Endothelial cell of umbilical vein (primary cell): ENCODE results near the gene FKRP. TPM values are rescaled to one million over a fixed set of nuclear protein-coding genes. Genes with fewer than 3 reads are reported as not detected.

Experiments
- Bru-seq: library from RNA; stranded (reverse); fragments of 400-500 nt; gene quantifications from one replicate; lab custom pipeline; 2021; lab: Mats Ljungman, UMichigan
- BruChase-seq, 2 experiments: library from RNA; stranded (reverse); fragments of 400-500 nt; gene quantifications; one replicate each; lab custom pipeline; 2021; lab: Mats Ljungman, UMichigan
- BruUV-seq: library from RNA; stranded (reverse); fragments of 400-500 nt; replicated peaks from 2 replicates; lab custom pipeline; 2021; lab: Mats Ljungman, UMichigan
- CTCF ChIA-PET: fragments of 300-600, 350-600 bp; sonication (Branson Sonifier 250); formaldehyde crosslinking; loops from one replicate; lab custom pipeline; 2021; ENCODE audit warnings: antibody characterized with exemption, inconsistent platforms; lab: Charles Lee
- POLR2A ChIA-PET: fragments of 300-600, 350-600 bp; sonication (Branson Sonifier 250); formaldehyde crosslinking; loops from one replicate; lab custom pipeline; 2021; ENCODE audit warnings: antibody characterized with exemption, inconsistent platforms; lab: Charles Lee
- DNase-seq: peaks from one replicate; pipeline ENCODE4 v3.0.0-alpha.2; 2011; ENCODE audit warnings: low read depth, low spot score
- FAIRE-seq: peaks from 2 replicates; lab custom pipeline; 2011; peaks lifted over from hg19 to GRCh38; lab: Jason Lieb, UNC
- H2AFZ ChIP-seq: 2 replicates; pipeline ENCODE4 v1.6.0; 2012; ENCODE audit warnings: low read depth, low read length, control low read depth, inconsistent platforms
- H3K27ac ChIP-seq: 2 replicates; pipeline ENCODE4 v1.5.1; 2011; ENCODE audit warnings: low read depth, mild to moderate bottlenecking, control low read depth, low read length, moderate library complexity; ENCODE audit not compliant: insufficient read depth
- H3K27me3 ChIP-seq, 2 experiments: 2 replicates each; pipeline versions ENCODE4 v1.6.0 to v1.6.1; 2011; ENCODE audit warnings: low read length in 2 of 2, mixed read lengths in 1 of 2; ENCODE audit not compliant: control insufficient read depth in 2 of 2, insufficient read depth in 2 of 2
- H3K36me3 ChIP-seq, 2 experiments: 2 replicates in 1 of 2; 3 replicates in 1 of 2; pipeline ENCODE4 v1.5.1; 2011; ENCODE audit warnings: low read length in 2 of 2, mild to moderate bottlenecking in 1 of 2, moderate library complexity in 1 of 2; ENCODE audit not compliant: control insufficient read depth in 2 of 2, insufficient read depth in 2 of 2; ENCODE audit errors: extremely low read depth in 1 of 2
- H3K4me1 ChIP-seq: 3 replicates; pipeline ENCODE4 v1.5.1; 2011; ENCODE audit warnings: mild to moderate bottlenecking, low read length; ENCODE audit not compliant: control insufficient read depth, insufficient read depth; ENCODE audit errors: extremely low read depth
- H3K4me2 ChIP-seq: 2 replicates; pipeline ENCODE4 v1.6.1; 2011; ENCODE audit warnings: low read length, control low read depth, mixed read lengths; ENCODE audit not compliant: insufficient read depth
- H3K4me3 ChIP-seq, 3 experiments: fragments of 200-600 bp in 1 of 3; sonication (generic), shearing (Covaris generic) in 1 of 3; replicated peaks in 1 of 3; 2 replicates each; pipeline ENCODE4 v1.5.1; 2011 to 2016; ENCODE audit warnings: control low read depth in 3 of 3, low read length in 3 of 3, mild to moderate bottlenecking in 2 of 3, inconsistent platforms in 1 of 3, low read depth in 1 of 3, moderate library complexity in 1 of 3; ENCODE audit not compliant: insufficient read depth in 1 of 3
- H3K79me2 ChIP-seq: 2 replicates; pipeline ENCODE4 v1.6.0; 2012; ENCODE audit warnings: low read length, inconsistent platforms; ENCODE audit not compliant: control insufficient read depth, insufficient read depth
- H3K9ac ChIP-seq: replicated peaks from 2 replicates; pipeline ENCODE3; 2011; ENCODE audit warnings: low read length, control low read depth; ENCODE audit not compliant: insufficient read depth; ENCODE audit errors: extremely low read depth
- H3K9me1 ChIP-seq: replicated peaks from 3 replicates; pipeline ENCODE4 v1.6.0; 2011; ENCODE audit warnings: mild to moderate bottlenecking, low read length; ENCODE audit not compliant: control insufficient read depth, insufficient read depth; ENCODE audit errors: extremely low read depth
- H3K9me3 ChIP-seq: replicated peaks from 2 replicates; pipeline ENCODE4 v1.5.1; 2012; ENCODE audit warnings: low read length, inconsistent platforms; ENCODE audit not compliant: control insufficient read depth, insufficient read depth
- H4K20me1 ChIP-seq: replicated peaks from 2 replicates; pipeline ENCODE3; 2011; ENCODE audit warnings: mild to moderate bottlenecking, low read length; ENCODE audit not compliant: control insufficient read depth, insufficient read depth; ENCODE audit errors: extremely low read depth
- FOS ChIP-seq: IDR thresholded peaks from 2 replicates; pipeline ENCODE4 v1.6.1; 2011; ENCODE audit warnings: mild to moderate bottlenecking, low read length, moderate library complexity, borderline replicate concordance; ENCODE audit not compliant: insufficient read depth
- MAX ChIP-seq: IDR thresholded peaks from 2 replicates; pipeline ENCODE4 v1.6.1; 2011; ENCODE audit not compliant: insufficient read depth, insufficient read length
- MYC ChIP-seq: IDR thresholded peaks from one replicate; pipeline ENCODE4 v1.6.1; 2011; ENCODE audit warnings: mild to moderate bottlenecking, low read depth, low read length
- POLR2A ChIP-seq: IDR thresholded peaks from 2 replicates; pipeline ENCODE4 v1.6.1; 2012; ENCODE audit warnings: low read depth, mild to moderate bottlenecking, control low read depth, low read length
- dilution Hi-C: fragments of 300-500 bp; cut with MboI; formaldehyde crosslinking; loops from one replicate; pipeline ENCODE4 v1.15.0; 2019; ENCODE audit warnings: low sequenced_read_pairs; ENCODE audit not compliant: extremely low pct_ligation_motif_present
- intact Hi-C: fragments of 100-400 bp; cut with micrococcal nuclease; formaldehyde crosslinking; loops from one replicate; pipeline ENCODE4 v1.10.0; 2022
- long read RNA-seq: library from polyadenylated mRNA; stranded (forward); transcript quantifications from one replicate; pipeline ENCODE4 v2.0.0, GENCODE V29; 2021
- polyA minus RNA-seq, 3 experiments: library from RNA; depleted of rRNA, polyadenylated mRNA; stranded (reverse); fragments of >200 nt; gene quantifications; 1 replicate in 1 of 3; 2 replicates in 2 of 3; pipeline ENCODE4 v1.2.3, GENCODE V29; 2011
- polyA plus RNA-seq, 4 experiments: library from polyadenylated mRNA; depleted of rRNA in 3 of 4; stranded (reverse) in 3 of 4; unstranded in 1 of 4; fragments of >200 nt; gene quantifications; 2 replicates each; pipeline versions ENCODE4 v1.2.1 to v1.2.3, GENCODE V29; 2011 to 2012; ENCODE audit warnings: missing spikeins in 1 of 4
- total RNA-seq: library from RNA; stranded (reverse); gene quantifications from 2 replicates; pipeline ENCODE4 v1.2.3, GENCODE V29; 2021

Gene FKRP
- total RNA-seq (28.6 and 32.8 TPM in 2 replicates), polyA plus RNA-seq (31.5 and 33.5 TPM in 2 replicates), polyA minus RNA-seq (15.9 and 23.2 TPM in 2 replicates), Bru-seq, nascent RNA (percentile 61 among the genes with signal in this experiment), BruChase-seq, experiment 1, labeled RNA remaining after a 6-hour chase (percentile 76 among the genes with signal in this experiment), BruChase-seq, experiment 2, labeled RNA remaining after a 2-hour chase (percentile 67 among the genes with signal in this experiment)
- 14.6 and 23.7 TPM in 2 replicates for polyA plus RNA-seq (2011; cell fraction: cytosol; rRNA removed)
- polyA plus RNA-seq (2011; cell fraction: nucleus; rRNA removed): 49.9 and 63.7 TPM in 2 replicates
- 23.5 and 24.5 TPM in 2 replicates for polyA plus RNA-seq (2012)
- 3.3 TPM for polyA minus RNA-seq (2011; cell fraction: cytosol; rRNA and poly(A)+ RNA removed)
- polyA minus RNA-seq (2011; cell fraction: nucleus; rRNA and poly(A)+ RNA removed): 14.5 and 18.0 TPM in 2 replicates
- long read RNA-seq, transcript FKRP-201 (4 exons, 3,332 nt): major isoform, 7 of 27 reads
- long read RNA-seq, partial matches to known transcripts: 3 of 27 reads
- long read RNA-seq, other reads (novel, unspliced or antisense): 8 of 27 reads

GRCh38 chr19:46745521-46746280, at the start of gene FKRP:
TSS of gene FKRP (plus strand) at chr19:46746057. CDS start at chr19:46755451, 9,394 bp downstream.
- CTCF ChIA-PET: interaction anchor here (0.6 to 2.5 kb wide), 4 partner anchors 10 to 1982 kb away, joined by 3 to 7 read pairs (median 4); no protein-coding TSS in a partner anchor
- H3K36me3 ChIP-seq: peaks cover 0 to 5% of the 10 kb centered on the region in 2 experiments
- intact Hi-C loops: no loop called here

More at GRCh38 chr19:46745521-46746280, at the start of gene FKRP:
- dilution Hi-C loops: no loop called here
- no peaks in the 10 kb centered on the region for H3K27me3 ChIP-seq
- H3K9ac ChIP-seq: peak within 1 kb of the TSS; percentile 82
- H3K27ac ChIP-seq: peak within 1 kb of the TSS; percentile 54
- DNase-seq: no peak
- H3K9me1 ChIP-seq: no peaks in the 10 kb centered on the region
- peak within 1 kb of the TSS; percentile 73 for H2AFZ ChIP-seq
- H3K4me1 ChIP-seq: peaks cover 13% of the 10 kb centered on the region
- H3K4me2 ChIP-seq: peak within 1 kb of the TSS; percentile 87
- peaks cover 57% of the 10 kb centered on the region for H3K79me2 ChIP-seq
- no peak for FAIRE-seq
- no peaks in the 10 kb centered on the region for H3K9me3 ChIP-seq
- H3K4me3 ChIP-seq: peak within 1 kb of the TSS; percentile 80 to 86 (median 85)
- POLR2A ChIA-PET: interaction anchor here (0.6 kb wide), 1 partner anchor 431 kb away, joined by 3 read pairs; no protein-coding TSS in a partner anchor
- no TSS peak for BruUV-seq
- peaks cover 2% of the 10 kb centered on the region for H4K20me1 ChIP-seq
- no peak for TF ChIP-seq MYC
- TF ChIP-seq FOS: no peak
- TF ChIP-seq POLR2A: no peak
- no peak for TF ChIP-seq MAX
